IPS-NIHi11 (cell line): ENCODE measurements around the gene FMNL2.

Experiments
- DNase-seq: peaks from one replicate; pipeline ENCODE4 v3.0.0; 2012; ENCODE audit warnings: mixed read lengths, low spot score

FMNL2 gene

GRCh38 chr2:152617456-152618192 lies 282.6 kb downstream of the FMNL2 start:
- no peak for DNase-seq

DNA sequence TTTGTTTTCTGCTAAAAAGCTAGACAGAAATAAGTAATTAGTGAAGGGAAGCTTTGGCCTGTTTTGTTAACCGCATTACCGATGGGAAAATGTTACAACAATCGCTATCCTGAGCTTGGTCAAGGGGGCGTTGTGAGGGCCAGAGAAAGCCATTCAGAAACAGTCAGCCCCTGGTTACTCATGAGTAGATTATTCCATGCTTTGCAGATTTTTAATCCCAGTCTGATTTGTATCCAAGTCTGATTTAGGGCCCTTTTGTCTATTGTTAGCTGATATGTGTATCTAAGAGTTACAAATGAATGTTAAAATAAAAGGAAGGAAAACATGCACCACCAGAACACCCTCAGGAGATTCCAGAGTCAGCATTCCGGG lies 283.2 kb downstream of the FMNL2 start:
- no peak for DNase-seq

GRCh38 chr2:152620208-152620607 lies 285.2 kb downstream of the FMNL2 start:
- DNase-seq, result no peak

DNA sequence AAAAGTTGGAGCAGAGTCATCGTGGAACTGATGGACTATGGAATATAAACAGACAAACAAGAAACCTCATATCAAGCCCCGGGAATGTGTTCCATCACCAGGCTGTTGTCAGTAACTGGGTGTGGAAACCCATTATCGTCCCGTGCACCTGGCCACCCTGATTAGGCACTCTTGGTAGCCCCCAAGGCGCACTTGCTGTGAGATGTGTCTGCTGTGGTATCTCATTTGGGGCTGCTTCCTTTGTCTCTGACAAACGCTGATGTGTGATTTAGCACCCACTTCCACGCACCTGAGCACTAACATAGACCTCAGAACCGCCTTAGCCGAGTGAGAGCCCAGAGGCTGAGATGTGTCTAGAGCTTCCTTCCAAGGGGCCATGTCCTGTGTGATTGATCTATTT lies 286.0 kb downstream of the FMNL2 start:
- no peak for DNase-seq

- DNase-seq, result no peak
Measured at GRCh38 chr2:152622219-152622618, 287.2 kb downstream of the FMNL2 start.

GRCh38 chr2:152623076-152623740 lies 288.2 kb downstream of the FMNL2 start:
- DNase-seq, result no peak

DNA sequence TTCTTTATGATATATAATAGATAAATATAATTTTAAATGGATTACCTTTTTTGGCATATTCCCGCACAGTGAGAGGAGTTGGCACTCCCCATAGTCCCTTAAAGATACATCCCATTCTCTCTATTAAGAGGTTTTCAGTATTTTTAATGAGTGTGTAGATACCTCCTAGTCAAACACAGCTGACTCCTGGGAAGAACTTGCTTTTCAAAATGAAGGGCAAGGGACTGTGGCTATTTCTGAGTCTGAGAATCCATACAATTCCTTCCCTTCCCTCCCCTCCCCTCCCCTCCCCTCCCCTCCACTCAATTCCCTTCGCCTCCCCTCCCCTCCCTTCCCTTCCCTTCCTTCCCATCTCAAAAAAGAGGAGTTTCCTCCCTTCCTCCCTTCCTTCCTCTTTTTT lies 288.8 kb downstream of the FMNL2 start:
- DNase-seq, result no peak

DNA sequence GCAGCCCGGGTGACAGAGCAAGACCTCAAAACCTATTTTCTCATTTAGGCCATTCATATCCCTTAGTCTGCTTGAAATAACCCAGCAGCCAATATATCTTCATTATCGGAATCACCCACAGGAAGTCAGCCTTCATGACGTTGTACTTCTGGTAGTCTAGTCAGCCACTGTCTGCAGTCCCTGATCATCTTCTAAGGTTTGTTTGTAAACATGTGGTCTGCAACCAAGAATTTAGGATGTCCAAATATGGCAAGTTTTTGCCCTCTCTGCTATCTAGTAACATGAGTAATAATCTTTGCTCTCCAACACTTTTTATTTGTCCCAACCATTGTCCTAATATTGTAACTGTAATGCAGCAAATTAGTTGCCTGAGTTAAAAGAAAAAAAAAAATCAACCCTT lies 289.8 kb downstream of the FMNL2 start:
- DNase-seq, result no peak

DNA sequence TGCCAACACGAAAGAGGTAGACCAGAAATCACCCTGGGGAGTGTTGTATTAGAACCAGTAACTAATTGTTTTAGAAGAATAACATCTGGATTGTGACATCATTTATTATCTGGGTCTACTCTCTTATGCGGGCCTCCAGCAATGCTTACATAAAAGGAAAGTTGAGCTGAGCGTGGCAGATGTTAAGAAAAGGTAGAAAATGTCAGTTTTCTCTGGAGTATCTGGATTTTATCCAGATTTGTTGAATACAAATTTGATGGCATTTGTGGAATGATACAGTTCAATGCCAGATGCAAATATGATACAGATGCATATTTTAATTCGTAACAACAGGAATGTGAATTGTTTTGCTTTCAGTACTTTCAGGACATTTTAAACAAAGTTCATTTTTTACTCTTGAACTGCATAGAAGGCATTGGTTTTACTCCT lies 292.0 kb downstream of the FMNL2 start:
- DNase-seq, result no peak

DNA sequence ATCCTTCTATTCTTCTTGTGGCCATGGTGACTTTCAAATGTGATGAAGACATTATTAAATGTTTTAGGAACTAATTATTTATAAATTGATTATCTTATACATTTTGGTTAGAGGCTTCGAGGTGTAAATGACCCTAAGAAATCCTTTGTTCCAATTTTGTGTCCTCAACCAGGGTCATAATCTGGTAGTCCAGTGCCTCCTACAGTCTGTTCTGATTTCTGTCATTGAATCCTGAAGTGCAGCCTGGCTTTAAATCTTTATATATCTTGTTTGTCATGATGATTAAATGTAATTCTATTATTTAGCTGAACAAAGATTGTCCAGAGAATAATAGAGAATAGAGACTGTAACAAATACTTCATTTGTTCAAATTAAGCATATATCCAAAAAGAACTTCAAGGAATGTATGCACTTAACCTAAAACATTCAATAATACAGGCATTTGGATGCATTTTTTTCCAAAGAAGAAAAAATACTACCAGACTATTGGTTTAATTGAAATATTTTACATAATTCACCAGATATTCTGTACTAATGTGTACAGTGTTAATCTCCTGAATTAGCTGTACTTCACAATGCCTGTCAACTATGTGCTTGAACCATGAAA lies 292.5 kb downstream of the FMNL2 start:
- no peak for DNase-seq

- no peak for DNase-seq
Measured at GRCh38 chr2:152629202-152629601, 294.2 kb downstream of the FMNL2 start.

DNA sequence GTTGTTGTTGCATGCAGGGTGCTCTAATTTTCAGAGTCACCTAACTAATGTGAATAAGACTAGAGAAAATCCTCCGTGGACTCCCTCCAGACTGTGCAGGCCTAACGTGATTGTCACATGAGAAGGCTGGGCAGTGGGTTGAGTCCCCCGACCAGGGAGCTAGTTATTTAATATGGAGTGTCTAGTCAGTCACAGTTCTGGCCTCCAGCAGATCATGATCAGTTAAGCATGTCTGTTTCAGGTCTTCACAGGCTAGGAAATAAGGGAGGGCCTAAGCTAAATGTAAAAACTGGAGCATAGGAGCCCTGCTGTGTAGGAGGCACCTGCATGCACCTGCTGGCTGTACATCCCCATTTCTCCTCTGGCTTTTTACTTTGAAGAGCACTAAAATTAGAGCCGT lies 295.5 kb downstream of the FMNL2 start:
- DNase-seq, result no peak

DNA sequence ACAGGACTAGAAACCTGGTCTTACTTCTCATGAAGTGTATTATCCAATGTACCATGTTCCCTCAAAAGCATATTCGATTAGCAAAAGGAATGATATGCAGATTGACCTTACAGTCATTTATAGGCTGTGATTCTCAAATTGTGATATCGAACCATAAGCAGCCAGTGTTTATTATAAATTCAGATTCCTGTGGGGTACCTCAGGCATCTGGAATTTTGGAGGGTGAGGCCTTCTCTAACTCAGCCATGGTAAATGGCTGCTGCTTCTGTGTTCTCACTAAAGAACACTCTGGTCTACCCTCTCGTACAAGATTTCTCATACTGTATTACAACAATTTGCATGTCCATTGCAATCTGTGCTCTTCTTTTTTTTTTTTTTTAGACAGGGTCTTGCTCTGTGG lies 297.8 kb downstream of the FMNL2 start:
- DNase-seq, result no peak

- peak; percentile 81 for DNase-seq
Measured at GRCh38 chr2:152635635-152636298, 300.8 kb downstream of the FMNL2 start.

DNA sequence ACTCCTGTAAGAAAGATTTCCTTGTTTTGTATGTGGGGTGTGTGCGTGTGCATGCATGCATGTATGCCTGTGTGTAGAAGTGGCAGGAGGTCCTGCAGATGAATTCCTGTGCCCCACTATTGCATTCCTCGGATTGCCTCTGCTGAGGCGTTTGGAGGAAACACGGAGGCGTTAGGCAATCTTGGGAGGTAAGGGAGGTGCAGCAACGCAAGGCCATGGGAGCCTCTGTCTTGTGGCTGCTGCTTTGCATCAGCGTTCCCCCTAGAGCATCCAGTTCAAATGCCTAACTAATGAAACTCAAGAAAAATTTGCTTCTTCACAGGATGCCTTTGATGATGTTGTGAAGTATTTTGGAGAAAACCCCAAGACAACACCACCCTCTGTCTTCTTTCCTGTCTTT lies 302.3 kb downstream of the FMNL2 start:
- no peak for DNase-seq

GRCh38 chr2:152638056-152638455 lies 303.1 kb downstream of the FMNL2 start:
- no peak for DNase-seq

GRCh38 chr2:152638590-152638989 lies 303.6 kb downstream of the FMNL2 start:
- DNase-seq, result no peak

DNA sequence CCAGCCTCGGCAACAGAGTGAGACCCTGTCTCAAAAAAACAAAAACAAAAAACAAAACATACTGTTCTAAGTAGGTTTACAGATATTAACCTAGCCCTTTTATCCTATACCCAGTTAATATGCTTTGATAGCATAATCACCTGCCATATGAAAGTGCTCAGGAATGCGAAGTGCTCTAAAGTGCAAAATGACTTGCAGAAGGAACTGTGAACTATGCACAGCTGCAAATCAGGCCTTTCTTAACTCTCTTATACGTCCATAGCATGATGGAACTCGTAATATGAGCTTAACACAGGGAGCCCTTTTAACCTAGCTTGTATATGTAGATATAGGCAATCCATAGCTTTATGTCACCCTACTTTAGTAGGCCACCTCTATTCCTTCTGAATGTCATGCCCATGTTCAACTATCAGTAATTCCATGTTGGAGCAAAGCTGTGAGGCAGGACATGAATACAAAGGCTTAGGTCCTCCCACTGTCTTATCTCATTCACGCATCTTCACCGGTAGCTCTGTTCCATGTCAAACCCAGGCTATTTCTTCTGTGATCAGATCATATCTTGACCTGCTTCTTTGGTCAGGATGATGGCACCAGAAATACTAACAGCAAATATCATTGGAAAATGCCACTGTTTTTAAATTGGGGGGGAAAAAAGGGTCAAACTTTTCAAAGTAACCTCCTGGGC lies 309.4 kb downstream of the FMNL2 start:
- DNase-seq, result no peak

GRCh38 chr2:152646264-152646663 lies 311.3 kb downstream of the FMNL2 start:
- DNase-seq, result no peak

GRCh38 chr2:152646775-152647174 lies 311.8 kb downstream of the FMNL2 start:
- DNase-seq, result peak; percentile 33

DNA sequence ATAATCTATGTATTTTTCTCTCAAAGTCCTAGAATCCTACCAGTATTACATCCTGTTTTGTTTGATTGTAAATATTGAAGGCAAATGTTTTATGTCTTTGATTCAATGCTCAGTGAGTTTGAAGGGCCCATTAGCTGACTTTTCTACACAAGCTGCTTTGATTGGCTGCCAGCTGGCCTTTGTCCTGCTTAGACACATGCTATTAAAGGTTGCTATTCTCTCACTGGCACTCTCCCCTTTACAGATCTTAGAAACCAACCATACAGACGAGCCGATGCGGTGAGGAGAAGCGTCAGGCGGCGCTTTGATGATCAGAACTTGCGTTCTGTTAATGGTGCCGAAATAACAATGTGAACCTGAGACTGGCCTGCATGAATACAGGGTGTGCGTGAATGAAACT lies 312.6 kb downstream of the FMNL2 start:
- no peak for DNase-seq

DNA sequence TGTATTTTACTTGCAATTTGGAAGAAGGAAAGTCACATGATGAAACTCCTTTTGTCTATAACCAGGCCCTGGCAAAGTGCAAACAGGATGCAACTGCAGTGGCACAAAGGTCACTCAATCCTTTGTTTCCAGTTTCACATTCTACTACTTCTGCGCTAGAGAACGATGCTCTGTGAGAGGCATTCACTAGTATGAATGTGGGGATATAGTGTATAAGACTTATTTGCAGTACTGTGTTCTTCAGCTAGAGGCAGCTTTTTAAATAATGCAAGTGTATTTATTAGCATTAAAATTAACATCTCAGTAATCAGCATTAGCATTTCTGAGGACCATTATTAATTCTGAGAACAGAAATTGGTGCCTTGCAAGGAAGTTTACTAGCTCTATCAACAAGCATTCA lies 313.4 kb downstream of the FMNL2 start:
- DNase-seq, result no peak
